Measurements from ENCODE around the gene WDR76.

WDR76 gene

DNA sequence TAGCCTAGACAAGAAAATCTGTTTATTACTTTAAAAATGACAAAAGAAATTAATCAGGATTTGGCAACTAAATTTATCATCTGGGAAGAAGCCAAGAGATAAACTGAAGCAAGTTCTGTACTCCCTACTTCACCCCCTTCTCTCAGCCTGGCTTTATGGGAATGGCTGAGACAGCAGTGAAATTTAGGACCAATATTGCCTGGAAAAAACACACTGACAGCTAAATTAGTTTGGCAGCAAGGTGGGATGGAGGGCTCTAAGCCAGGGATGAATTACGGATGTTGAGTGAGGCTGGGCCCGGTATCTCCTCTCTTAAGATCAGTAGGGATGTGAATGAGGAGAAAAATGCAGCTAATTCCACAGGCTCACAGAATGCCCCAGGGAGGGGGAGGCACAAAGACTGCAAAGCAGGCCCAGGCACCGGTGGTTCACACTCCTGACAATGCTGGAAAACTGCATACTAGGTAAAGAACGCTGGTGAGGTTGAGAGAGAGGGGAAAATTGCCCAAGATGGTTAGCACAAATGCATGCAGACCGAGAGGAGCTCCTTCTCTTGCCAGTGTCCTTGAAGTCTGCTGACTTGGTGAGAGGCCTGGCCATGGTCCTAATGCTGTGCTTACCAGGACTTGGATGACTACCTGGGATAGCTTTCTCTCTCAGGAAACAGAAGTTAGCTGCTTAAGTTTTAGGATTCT, 89.0 kb downstream of the WDR76 start:
- no peak for DNase-seq

DNA sequence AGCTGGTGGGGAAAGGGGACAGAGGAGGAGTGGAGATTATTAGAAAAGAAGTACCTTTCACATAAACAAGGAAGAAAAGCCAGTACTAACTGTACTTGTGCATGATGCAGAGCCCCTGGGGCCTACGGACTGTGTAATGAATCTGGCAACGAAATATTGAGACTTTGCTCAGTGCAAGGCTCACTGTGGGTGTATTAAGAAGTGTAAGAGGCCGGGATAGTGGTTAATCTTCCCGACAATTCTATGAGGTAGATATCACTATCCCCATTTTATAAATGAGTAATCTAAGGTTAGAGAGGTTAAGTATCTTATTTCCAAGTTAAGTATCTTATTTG, 89.5 kb downstream of the WDR76 start:
- DNase-seq, result no peak
